Liver (tissue), 9 donors: ENCODE measurements around the gene CEP135. TPM values are rescaled to one million over a fixed set of nuclear protein-coding genes. Genes with fewer than 3 reads are reported as not detected.

Source experiments
- DNase-seq: peaks from one replicate; pipeline ENCODE4 v3.0.0-alpha.2; 2017; ENCODE audit warnings: low spot score
- H3K27ac ChIP-seq, 2 donors: one replicate each; pipeline ENCODE4 v1.7.0; 2013; ENCODE audit warnings: inconsistent platforms in 2 of 2, low read length in 2 of 2, control low read depth in 1 of 2, low read depth in 1 of 2, mild to moderate bottlenecking in 1 of 2
- H3K27me3 ChIP-seq, 4 donors: one replicate each; pipeline versions ENCODE4 v1.6.1 to v1.7.0; 2013; ENCODE audit warnings: low read length in 3 of 4, inconsistent platforms in 1 of 4, mild to moderate bottlenecking in 1 of 4, moderate library complexity in 1 of 4; ENCODE audit not compliant: control insufficient read depth in 4 of 4, insufficient read depth in 4 of 4
- H3K36me3 ChIP-seq, 4 donors: one replicate each; pipeline versions ENCODE4 v1.6.1 to v1.7.0; 2013; ENCODE audit warnings: low read length in 3 of 4, mild to moderate bottlenecking in 3 of 4, low read depth in 1 of 4, moderate library complexity in 1 of 4; ENCODE audit not compliant: control insufficient read depth in 4 of 4, insufficient read depth in 3 of 4
- H3K4me1 ChIP-seq, 4 donors: one replicate each; pipeline versions ENCODE4 v1.6.1 to v1.7.0; 2013; ENCODE audit warnings: low read length in 3 of 4, mild to moderate bottlenecking in 3 of 4, moderate library complexity in 1 of 4; ENCODE audit not compliant: control insufficient read depth in 4 of 4, insufficient read depth in 4 of 4
- H3K4me3 ChIP-seq, 3 donors: one replicate each; pipeline versions ENCODE4 v1.6.1 to v1.7.0; 2013; ENCODE audit warnings: low read length in 3 of 3, control low read depth in 1 of 3, low read depth in 1 of 3, mild to moderate bottlenecking in 1 of 3
- H3K9ac ChIP-seq, 2 donors: one replicate each; pipeline ENCODE4 v1.7.0; 2013; ENCODE audit warnings: low read length in 2 of 2, mild to moderate bottlenecking in 2 of 2, moderate library complexity in 2 of 2, control low read depth in 1 of 2, low read depth in 1 of 2
- H3K9me3 ChIP-seq, 4 donors: one replicate each; pipeline versions ENCODE4 v1.6.1 to v1.7.0; 2013; ENCODE audit warnings: low read length in 3 of 4; ENCODE audit not compliant: control insufficient read depth in 4 of 4
- ATF3 ChIP-seq: IDR thresholded peaks from 2 replicates; pipeline ENCODE4 v1.6.1; 2016; ENCODE audit warnings: antibody characterized with exemption
- CTCF ChIP-seq: fragments of 150-350 bp; IDR thresholded peaks from 2 replicates; pipeline ENCODE4 v1.5.1; 2017; ENCODE audit warnings: improper control_type of control experiment, low read depth, low read length; ENCODE audit not compliant: missing input control
- EGR1 ChIP-seq, 2 donors: IDR thresholded peaks; 2 replicates each; pipeline ENCODE4 v1.6.1; 2016 to 2018; ENCODE audit warnings: antibody characterized with exemption in 2 of 2, low read depth in 2 of 2
- FOXA1 ChIP-seq: IDR thresholded peaks from 2 replicates; pipeline ENCODE4 v1.6.1; 2016; ENCODE audit warnings: antibody characterized with exemption
- FOXA2 ChIP-seq: IDR thresholded peaks from 2 replicates; pipeline ENCODE4 v1.6.1; 2016; ENCODE audit warnings: antibody characterized with exemption
- GABPA ChIP-seq, 2 donors: IDR thresholded peaks in 1 of 2; conservative IDR thresholded peaks in 1 of 2; 2 replicates each; pipeline ENCODE4 v1.6.1; 2016; ENCODE audit warnings: antibody characterized with exemption in 2 of 2, mild to moderate bottlenecking in 1 of 2, moderate library complexity in 1 of 2
- HNF4A ChIP-seq, 2 donors: conservative IDR thresholded peaks; 2 replicates each; pipeline ENCODE4 v1.6.1; 2016; ENCODE audit warnings: antibody characterized with exemption in 2 of 2, mild to moderate bottlenecking in 2 of 2
- HNF4G ChIP-seq: IDR thresholded peaks from 2 replicates; pipeline ENCODE4 v1.6.1; 2016; ENCODE audit warnings: antibody characterized with exemption
- JUND ChIP-seq, 2 donors: IDR thresholded peaks; 2 replicates each; pipeline ENCODE4 v1.6.1; 2016; ENCODE audit warnings: antibody characterized with exemption in 2 of 2
- MAX ChIP-seq: IDR thresholded peaks from 2 replicates; pipeline ENCODE4 v1.6.1; 2016; ENCODE audit warnings: antibody characterized with exemption
- NR2F2 ChIP-seq: IDR thresholded peaks from 2 replicates; pipeline ENCODE4 v1.6.1; 2016; ENCODE audit warnings: antibody characterized with exemption
- RAD21 ChIP-seq, 2 donors: IDR thresholded peaks; 2 replicates each; pipeline ENCODE4 v1.6.1; 2016; ENCODE audit warnings: antibody characterized with exemption in 2 of 2, mild to moderate bottlenecking in 2 of 2
- REST ChIP-seq: IDR thresholded peaks from 2 replicates; pipeline ENCODE4 v1.6.1; 2016; ENCODE audit warnings: antibody characterized with exemption, mild to moderate bottlenecking
- RXRA ChIP-seq, 2 donors: IDR thresholded peaks; 2 replicates each; pipeline ENCODE4 v1.6.1; 2017 to 2018; ENCODE audit warnings: antibody characterized with exemption in 2 of 2, mild to moderate bottlenecking in 1 of 2
- SP1 ChIP-seq: IDR thresholded peaks from 2 replicates; pipeline ENCODE4 v1.6.1; 2018; ENCODE audit warnings: antibody characterized with exemption, mild to moderate bottlenecking
- TAF1 ChIP-seq: conservative IDR thresholded peaks from 2 replicates; pipeline ENCODE4 v1.6.1; 2016; ENCODE audit warnings: antibody characterized with exemption, mild to moderate bottlenecking
- YY1 ChIP-seq: IDR thresholded peaks from 2 replicates; pipeline ENCODE4 v1.6.1; 2016; ENCODE audit warnings: antibody characterized with exemption, mild to moderate bottlenecking
- ZBTB33 ChIP-seq: IDR thresholded peaks from 2 replicates; pipeline ENCODE4 v1.6.1; 2016; ENCODE audit warnings: antibody characterized with exemption
- WGBS: extraction: QIAGEN DNeasy Blood & Tissue Kit; methylation state at CpG from one replicate; pipeline ENCODE4 v1.1.7; 2013; 5-methylcytosine and 5-hydroxymethylcytosine counted together
- polyA plus RNA-seq, 2 donors: library from polyadenylated mRNA; stranded (reverse) in 1 of 2; unstranded in 1 of 2; fragments of 200-250 nt in 1 of 2; fragments of >200 nt in 1 of 2; fragmentation: Nextera tagmentation in 1 of 2; extraction: Ambion mirVana in 1 of 2; gene quantifications; one replicate each; pipeline versions ENCODE4 v1.2.1 to v1.2.3, GENCODE V29; 2013 to 2015
- total RNA-seq, 2 donors: library from RNA; depleted of rRNA; stranded (reverse); fragments of >200 nt; gene quantifications; one replicate each; pipeline ENCODE4 v1.2.3, GENCODE V29; 2014
- donor health status: healthy.
- donor health status: healthy.
- donor health status: healthy.
- donor health status: healthy.
- donor health status: healthy.

CEP135 gene
- total and polyA plus RNA-seq, 4 donors = 0.47 to 9.8 (median 1.9) TPM

GRCh38 chr4:55955710-55956109 is 7.0 kb downstream of the CEP135 start:
- DNase-seq = no peak
- Histone ChIP-seq H3K9me3 (no peaks in the 10 kb centered on the region), H3K4me1 (no peaks in the 10 kb centered on the region), H3K27ac (no peak overlapping the region), H3K9ac (no peak overlapping the region), H3K27me3 (no peaks in the 10 kb centered on the region), H3K36me3 (peaks cover 2 to 5% (median 4%) of the 10 kb centered on the region in 4 donors), H3K4me3 (no peak overlapping the region)
- TF ChIP-seq FOXA1 (no peak), RAD21 (IDR thresholded peaks at IDR 0.05) (no peak), GABPA (IDR thresholded peaks at IDR 0.05 in 1 of 2, conservative IDR thresholded peaks at IDR 0.05 in 1 of 2) (no peak), JUND (IDR thresholded peaks at IDR 0.05) (no peak), REST (no peak), YY1 (no peak), HNF4A (conservative IDR thresholded peaks at IDR 0.05) (no peak), SP1 (no peak), EGR1 (IDR thresholded peaks at IDR 0.05; ENCODE audit: low read depth in 2 of 2) (no peak), CTCF (no peak), RXRA (IDR thresholded peaks at IDR 0.05) (no peak), HNF4G (no peak), TAF1 (no peak), FOXA2 (no peak), NR2F2 (no peak), ATF3 (no peak), ZBTB33 (no peak), MAX (no peak)
- 97% methylated on average over 1 of the region's 1 CpG for WGBS
